AG08396 (cell line): ENCODE results near the gene CCDC141.
"Not testable (repeated sequence)": the region's sequence is repeated elsewhere in the genome, so short reads cannot be mapped to it uniquely, and the experiment has no call there.

Experiments
- DNase-seq: peaks from one replicate; pipeline ENCODE4 v3.0.0; 2012; ENCODE audit warnings: low spot score, mixed read lengths

The CCDC141 gene, protein sequence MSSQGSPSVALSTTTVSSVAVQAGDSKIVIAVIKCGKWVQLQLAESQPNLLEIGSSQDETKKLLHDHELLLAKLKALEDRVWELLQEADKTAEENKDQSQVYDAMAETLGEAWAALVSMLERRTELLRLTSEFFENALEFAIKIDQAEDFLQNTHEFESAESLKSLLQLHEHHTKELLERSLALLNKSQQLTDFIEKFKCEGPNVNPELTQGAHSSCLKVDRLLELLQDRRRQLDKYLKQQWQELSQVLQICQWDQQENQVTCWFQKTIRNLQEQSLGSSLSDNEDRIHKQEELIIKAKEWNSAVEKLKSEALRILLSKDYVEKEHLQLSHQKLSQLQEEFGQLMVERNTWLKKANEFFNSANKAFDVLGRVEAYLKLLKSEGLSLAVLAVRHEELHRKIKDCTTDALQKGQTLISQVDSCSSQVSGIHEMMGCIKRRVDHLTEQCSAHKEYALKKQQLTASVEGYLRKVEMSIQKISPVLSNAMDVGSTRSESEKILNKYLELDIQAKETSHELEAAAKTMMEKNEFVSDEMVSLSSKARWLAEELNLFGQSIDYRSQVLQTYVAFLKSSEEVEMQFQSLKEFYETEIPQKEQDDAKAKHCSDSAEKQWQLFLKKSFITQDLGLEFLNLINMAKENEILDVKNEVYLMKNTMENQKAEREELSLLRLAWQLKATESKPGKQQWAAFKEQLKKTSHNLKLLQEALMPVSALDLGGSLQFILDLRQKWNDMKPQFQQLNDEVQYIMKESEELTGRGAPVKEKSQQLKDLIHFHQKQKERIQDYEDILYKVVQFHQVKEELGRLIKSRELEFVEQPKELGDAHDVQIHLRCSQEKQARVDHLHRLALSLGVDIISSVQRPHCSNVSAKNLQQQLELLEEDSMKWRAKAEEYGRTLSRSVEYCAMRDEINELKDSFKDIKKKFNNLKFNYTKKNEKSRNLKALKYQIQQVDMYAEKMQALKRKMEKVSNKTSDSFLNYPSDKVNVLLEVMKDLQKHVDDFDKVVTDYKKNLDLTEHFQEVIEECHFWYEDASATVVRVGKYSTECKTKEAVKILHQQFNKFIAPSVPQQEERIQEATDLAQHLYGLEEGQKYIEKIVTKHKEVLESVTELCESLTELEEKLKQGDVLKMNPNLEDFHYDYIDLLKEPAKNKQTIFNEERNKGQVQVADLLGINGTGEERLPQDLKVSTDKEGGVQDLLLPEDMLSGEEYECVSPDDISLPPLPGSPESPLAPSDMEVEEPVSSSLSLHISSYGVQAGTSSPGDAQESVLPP (N-terminal part only)

DNA sequence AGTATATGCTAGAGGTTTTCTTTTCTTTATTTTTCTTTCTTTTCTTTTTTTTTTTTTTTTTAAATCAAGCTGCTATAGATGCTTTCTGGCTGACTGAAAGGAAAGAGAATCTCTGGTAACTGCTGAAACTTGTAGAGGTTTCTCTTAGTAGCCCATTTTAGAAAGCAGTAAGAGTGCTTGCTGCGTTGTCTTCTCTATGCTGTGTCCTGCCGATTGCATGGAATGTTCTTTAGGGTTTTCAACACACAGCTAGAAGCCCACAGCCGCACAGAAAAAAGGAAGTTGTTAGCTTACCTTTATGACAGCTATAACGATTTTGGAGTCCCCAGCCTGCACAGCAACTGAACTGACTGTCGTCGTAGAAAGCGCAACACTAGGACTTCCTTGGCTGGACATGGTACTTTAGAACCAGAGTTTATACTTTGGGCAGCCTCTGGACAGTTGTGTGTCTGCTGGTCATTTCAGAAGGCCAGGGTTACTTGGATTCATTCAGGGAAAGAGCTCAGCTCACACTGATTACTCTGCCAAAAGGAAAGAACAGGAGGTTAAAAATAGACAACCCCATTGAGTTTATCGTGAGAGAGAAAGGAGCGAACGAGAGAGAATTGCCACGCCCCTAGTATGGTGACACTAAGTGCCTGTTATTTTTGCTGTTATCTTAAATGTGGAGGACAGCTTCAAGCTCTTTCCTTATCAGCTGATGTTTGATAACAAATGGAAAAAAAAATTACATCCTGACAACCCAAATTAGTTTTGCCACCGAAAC is at the start of gene CCDC141:
Gene CCDC141 (minus strand): TSS at position 592 of the 766 bp plus-strand sequence. CDS start 196 bp downstream, at position 396.
- no peak for DNase-seq

DNA sequence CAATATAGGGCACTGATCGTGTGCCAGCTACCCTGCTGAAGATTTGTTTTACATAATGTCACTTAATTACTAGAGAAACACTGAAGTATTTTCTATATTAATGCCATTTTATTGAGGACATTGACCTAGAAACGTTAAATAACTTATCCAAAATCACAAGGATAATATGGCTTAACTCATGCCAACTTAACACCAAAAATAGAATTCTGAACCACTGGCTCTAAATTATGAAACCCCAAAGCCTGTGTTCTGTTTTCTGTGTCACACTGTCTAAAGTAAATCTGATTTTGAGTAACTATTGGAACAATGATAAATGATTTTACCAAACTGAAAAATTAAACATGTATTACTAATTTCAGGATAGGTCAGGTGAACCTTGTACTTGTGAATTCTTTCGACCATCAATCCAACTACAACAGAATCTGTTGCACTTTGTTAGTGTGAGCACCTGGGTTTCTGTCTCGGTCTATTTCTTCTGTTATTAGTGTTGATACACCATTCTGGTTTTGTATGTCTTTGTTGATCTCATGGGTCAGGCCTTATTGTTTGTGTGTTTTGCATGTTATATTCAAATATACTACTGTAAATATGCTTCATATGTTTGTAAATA is 48.2 kb upstream of the CCDC141 start:
- DNase-seq = no peak

DNA sequence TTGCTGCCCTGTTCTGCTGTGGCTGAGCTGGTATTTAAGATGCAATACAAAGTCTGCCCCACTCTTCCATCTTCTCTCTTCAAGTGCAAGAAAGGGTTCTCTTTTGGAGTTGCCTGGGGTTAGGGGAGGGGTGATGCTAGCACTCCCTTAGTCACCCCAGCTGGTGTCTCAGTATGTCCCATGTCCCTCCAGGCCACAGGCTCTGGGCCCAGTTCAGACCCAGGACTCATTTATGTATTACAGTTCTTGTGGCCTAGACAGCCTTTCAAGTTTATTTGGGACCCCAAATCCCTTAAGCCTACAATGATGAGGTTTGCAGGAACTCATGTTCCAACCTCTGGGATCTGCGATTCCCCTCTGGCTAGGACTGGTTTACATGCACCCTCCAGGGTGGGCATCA is 47.2 kb upstream of the CCDC141 start:
- DNase-seq = no peak

DNA sequence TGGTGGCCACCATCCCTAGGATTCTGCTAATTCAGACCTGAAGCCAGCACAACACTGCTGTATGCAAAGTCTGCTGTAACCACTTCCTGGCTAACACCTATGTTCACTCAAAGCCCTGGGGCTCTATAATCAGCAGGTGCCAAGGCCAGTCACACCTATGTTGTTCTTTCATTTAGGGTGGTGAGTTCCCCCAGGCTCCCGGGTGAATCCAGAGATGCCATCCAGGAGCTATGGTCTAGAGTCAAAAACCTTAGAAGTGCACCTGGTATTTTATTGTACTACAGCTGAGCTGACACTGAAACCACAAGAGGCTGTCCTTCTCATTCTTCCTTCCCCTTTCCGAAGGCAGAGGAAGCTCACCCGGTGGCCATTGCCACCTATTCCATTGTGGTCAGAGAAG is 46.2 kb upstream of the CCDC141 start:
- no peak for DNase-seq

DNA sequence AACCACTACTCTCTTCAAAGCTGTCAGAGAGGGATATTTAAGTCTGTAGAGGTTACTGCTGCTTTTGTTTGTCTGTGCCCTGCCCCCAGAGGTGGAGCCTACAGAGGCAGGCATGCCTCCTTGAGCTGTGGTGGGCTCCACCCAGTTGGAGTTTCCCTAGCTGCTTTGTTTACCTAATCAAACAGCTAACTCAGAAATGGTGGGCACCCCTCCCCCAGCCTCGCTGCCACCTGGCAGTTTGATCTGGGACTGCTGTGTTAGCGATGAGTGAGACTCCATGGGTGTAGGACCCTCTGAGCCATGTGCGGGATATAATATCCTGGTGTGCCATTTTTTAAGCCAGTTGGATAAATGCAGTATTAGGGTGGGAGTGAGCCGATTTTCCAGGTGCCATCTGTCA is 43.0 kb upstream of the CCDC141 start:
- DNase-seq = not testable (repeated sequence)

DNA sequence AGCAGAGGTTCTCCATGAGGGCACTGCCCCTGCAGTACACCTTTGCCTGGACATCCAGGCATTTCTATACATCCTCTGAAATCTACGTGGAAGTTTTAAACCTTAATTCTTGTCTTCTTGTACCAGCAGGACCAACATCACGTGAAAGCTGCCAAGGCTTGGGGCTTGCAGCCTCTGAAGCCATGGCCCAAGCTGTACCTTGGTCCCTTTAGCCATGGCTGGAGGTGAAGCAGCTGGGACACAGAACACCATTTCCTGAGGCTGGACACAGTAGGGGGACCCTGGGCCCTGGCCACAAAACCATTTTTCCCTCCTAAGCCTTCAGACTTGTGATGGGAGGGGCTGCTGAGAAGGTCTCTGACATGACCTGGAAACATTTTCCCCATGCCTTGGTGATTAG is 32.8 kb upstream of the CCDC141 start:
- no peak for DNase-seq

DNA sequence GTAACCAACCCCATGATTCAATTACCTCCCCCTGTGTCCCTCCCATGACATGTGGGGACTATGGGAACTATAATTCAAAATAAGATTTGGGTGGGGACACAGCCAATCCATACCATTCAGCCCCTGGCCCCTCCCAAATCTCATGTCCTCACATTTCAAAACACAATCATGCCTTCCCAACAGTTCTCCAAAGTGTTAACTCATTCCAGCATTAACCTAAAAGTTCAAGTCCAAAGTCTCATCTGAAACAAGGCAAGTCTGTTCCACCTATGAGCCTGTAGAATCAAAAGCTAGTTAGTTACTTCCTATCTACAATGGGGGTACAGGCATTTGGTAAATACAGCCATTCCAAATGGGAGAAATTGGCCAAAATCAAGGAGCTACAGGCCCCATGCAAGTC is 32.0 kb upstream of the CCDC141 start:
- DNase-seq = no peak

DNA sequence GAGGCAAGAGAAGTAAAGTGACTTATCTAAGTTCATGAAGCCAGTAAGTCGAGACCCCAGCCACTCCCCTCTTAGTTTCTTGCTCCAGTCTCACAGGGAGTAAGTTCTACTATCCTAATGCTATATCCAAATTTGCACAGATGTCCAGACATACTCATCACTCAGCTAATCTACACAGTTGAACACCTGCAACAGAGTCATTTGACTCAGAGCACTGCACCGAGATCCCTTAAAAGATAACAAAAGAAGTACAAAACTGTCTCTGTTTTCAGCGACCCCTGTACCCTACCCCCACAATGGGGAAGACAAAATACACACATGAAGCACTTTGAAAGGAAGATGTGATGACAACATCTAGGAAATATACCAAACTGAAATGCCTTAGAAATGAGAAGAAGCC is 22.6 kb upstream of the CCDC141 start:
- DNase-seq = no peak

DNA sequence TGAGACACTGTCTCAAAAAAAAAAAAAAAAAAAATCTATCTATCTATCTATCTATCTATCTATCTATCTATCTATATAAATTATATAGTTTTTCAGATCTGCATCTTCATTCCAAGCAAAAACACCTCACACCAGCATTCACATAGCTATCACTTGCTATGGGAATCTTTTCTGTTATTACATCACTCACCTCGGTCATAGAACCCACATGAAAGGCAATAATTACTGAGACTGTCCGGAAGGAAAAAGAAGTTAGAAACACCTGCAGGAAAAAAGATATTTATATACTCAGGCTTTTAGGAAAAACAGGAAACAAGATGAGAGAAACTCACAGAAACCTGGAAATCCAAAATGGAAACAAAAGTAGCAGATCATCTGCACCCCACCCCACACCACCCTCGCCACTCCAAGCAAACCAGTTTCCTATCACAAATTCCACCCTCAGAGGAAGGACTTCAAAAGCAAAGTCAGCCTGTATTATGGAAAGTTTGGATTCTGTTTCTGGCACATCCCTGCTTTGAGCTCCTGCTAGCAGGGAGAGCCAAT is 21.9 kb upstream of the CCDC141 start:
- DNase-seq = no peak

DNA sequence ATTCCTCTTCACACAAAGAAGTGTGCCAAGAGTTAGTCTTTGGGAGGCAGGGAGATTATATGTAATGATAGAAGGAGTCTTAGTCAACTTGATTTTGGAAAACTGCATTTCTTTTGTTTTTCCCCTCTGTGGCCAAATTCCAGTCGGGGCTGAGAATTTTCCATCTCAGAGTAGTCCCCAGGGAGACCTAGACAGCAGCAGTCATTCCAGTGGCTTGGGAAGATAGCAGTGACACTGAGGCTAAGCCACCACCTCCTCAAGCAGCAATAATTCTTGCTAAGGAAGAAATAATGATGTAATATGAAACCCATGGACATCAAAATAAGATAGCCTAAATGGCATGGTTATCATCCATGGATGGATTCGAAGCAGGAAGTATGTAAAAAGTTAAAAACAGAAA is 21.0 kb upstream of the CCDC141 start:
- DNase-seq = no peak

DNA sequence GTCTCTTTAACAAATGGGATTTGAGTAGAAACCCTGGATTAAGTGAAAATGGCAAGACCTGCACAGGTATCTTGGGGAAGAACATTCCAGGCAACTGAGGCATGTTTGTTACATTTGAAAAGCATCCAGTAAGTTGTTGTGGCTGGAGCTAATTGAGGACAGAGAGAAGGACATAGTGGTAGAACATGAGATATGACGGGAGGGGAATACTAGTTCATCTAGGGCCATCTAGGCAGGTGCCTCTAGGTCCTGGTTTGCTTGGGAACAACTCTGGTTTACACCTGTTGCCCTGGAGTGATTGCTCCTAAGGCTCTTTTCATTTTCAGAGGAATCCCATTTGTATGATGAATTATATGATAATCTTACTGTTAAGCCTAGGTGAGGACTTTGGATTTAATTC is 19.7 kb upstream of the CCDC141 start:
- no peak for DNase-seq

DNA sequence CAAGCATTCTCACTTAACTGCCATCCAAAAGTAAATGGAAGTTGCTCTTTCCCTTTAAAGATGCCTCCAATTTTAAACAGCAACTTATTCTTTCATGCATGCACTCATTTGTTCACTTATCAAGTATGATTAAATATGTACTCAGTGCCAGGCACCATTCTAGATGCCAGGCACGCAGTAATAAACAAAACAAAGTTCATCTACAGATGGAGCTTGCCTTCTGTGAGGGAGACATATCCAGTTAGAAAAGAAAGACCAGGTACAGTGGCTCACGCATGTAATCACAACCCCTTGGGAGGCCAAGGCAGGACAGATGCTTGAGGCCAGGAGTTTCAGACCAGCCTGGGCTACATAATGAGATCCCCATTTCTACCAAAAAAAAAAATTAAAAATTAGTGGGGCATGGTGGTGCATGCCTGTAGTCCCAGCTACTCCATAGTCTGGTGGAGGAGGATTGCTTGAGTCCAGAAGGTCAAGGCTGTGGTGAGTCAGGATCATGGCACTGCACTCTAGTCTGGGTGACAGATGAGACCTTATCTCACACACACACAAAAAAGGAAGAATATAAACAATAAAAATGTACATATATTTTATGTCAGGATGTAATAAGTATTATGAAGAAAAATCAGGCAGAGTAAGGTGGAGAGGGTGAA is 19.2 kb upstream of the CCDC141 start:
- no peak for DNase-seq

DNA sequence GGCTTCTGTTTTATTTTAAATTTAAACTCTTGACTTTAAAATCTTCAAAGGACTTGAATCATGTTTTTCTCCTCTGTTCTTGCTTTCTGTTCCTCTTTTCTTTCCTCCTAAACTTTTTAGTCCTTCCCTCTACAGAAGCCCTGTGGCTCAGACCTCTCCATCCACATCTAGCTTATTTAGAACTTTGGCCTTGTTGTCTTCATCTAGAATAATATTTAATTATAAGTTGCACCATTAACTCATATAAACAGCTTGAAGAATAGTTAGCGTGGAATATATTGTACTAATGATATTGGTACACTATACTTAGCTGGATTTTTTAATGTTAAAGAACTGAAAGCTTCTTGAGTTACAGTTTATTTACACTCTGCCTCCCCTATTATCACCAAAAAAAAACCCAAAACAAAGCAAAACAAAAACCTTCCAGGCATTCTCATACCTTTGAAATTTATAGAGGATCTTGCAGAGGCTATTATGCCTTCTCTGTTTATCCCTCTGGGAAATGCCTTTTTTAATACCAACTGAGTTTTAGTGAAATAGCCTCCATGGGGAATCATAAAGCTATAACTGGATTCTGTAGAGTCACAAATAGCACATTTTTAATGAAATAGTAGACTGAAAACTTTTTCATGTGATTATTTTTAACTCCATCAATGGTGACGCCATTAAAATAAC is 9.2 kb upstream of the CCDC141 start:
- DNase-seq = no peak

DNA sequence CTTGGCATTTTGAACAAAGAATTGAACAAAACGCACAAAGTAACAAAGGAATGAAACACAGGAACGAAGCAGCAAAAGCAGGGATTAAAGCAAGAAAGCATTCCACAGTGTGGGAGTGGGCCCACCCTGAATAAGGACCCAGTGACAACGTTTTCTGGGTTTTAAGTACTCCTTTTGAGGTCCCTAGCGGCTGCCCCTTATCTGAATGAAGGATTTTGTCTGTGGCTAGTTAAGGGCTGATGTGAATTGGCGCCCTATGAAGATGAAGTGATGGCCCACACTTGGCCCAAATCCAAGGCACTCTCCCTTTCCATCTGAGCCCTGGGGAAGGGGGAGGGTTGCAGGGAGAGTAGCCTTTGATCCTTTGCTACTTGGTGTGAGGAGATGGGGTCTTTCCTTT is 7.8 kb upstream of the CCDC141 start:
- no peak for DNase-seq

DNA sequence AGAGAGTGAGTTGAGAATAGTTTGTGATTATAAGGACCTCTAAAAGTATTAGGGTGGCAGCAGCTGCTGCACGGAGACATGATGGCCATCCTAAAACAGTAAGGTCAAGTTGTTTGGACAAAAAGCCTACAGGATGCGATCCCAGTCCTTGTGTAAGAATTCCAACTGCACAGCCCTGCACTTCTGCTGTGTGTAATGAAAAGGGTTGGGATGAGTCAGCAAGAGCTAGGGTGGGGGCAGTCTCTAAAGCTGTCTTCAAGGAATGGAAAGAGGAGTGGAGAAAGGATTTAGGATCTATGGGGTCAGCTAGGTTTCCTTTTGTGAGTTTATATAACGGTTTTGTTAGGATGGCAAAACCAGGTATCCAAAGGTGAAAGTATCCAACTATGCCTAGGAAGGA is 3.6 kb upstream of the CCDC141 start:
- DNase-seq = not testable (repeated sequence)

DNA sequence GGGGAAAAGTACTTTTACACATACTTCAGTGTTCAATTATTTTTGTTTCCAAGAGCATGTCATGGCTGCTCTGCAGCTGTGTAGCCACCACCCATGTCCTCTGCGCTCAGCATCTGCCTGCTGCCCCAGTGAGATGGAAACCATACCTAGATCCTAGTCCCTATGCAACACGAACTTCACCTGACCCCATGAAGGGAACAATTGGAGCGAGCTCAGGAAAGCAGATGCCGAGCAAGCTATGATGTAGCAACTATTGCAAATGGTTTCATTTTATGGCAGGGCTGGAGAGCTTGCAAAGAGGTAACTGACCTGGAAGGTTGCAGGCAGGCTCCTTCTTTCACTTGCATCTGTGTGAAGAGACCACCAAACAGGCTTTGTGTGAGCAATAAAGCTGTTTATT is 1.3 kb upstream of the CCDC141 start:
- DNase-seq = no peak

DNA sequence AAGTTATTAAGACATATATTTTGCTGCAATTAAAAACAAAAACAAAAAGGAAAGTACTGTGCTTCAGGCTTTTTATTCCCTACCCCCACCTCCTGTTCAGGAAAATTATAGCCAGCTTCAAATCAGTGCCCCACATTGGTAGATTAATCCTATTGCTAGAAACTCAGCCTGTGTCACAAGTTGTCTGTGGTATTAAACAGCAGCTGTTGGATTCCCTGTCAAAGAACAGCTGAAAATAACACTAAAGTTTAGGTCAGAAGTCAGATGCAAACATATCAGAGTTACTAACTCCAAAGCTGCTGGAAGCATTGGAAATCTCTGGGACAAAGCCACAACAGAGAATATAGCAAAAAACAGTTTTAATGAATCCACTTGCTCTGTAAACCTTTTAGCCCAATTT is 818 bp upstream of the CCDC141 start:
- no peak for DNase-seq

DNA sequence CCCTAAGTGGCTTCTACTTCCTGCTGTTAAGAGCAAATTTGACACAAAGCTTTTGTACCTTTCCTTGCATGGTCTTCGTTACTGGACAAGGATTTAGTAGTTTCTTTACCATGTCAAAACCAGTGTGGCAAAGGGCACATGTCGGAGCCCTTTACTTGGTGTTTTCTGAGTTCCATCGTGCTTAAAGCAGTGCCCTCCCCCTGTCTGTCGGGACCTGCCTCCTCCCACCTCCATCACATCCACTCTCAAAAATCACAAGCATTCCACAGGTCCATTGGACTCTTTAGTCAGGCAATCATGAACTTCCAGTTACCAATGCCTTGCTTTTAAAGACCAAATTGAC is 763 bp downstream of the CCDC141 start:
- no peak for DNase-seq

DNA sequence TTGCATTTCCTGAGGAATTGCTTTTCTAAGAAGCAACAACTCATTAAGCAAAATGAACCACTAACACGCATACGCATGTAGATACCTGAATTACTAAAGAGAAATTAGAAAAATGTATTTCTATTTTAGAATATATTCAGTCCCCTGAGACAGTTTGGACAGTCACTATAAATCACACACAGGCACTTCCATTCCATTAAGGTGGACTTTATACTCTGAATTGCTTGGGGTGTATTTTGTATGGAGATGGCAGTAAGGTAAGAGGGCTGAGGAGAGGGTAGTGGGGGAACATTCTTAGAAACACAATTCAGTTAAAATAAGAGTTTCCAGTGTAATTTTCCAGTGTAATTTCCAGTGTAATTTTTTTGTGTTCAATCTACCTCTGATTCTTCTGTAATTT is 1.8 kb downstream of the CCDC141 start:
- no peak for DNase-seq

DNA sequence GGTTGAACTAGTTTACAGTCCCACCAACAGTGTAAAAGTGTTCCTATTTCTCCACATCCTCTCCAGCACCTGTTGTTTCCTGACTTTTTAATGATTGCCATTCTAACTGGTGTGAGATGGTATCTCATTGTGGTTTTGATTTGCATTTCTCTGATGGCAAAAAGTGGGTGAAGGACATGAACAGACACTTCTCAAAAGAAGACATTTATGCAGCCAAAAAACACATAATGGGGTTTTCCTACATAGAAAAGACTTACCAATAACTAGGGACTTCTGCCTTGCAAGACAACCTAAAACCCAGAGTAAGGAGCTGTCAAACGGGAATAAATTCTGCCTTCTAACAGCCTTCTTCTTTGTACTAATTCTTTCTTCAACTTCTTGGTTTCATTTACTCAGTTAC is 4.3 kb downstream of the CCDC141 start:
- not testable (repeated sequence) for DNase-seq
